Measurements from ENCODE around the gene ANKH.

DNA sequence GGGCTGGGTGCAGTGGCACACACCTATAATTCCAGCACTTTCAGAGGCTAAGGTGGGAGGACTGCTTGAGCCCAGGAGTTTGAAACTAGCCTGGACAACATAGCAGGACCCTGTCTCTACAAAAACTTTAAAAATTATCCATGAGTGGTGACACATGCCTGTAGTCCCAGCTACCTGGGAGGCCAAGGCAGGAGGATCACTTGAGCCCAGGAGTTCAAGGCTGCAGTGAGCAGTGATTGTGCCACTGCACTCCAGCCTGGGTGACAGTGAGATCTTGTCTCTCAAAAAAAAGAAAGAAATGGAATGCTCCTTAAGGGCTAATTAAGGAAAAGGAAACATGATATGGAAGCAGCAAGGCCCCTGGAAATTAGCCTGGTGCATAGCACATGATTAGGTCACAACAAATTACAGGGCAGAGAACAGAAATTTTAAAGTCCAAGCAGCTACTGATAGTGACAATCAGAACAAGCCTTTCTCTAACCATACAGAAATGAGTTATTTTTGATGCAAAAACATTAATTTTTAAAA lies 19.5 kb downstream of the ANKH start:
- TF ChIP-seq, protein P1, sequence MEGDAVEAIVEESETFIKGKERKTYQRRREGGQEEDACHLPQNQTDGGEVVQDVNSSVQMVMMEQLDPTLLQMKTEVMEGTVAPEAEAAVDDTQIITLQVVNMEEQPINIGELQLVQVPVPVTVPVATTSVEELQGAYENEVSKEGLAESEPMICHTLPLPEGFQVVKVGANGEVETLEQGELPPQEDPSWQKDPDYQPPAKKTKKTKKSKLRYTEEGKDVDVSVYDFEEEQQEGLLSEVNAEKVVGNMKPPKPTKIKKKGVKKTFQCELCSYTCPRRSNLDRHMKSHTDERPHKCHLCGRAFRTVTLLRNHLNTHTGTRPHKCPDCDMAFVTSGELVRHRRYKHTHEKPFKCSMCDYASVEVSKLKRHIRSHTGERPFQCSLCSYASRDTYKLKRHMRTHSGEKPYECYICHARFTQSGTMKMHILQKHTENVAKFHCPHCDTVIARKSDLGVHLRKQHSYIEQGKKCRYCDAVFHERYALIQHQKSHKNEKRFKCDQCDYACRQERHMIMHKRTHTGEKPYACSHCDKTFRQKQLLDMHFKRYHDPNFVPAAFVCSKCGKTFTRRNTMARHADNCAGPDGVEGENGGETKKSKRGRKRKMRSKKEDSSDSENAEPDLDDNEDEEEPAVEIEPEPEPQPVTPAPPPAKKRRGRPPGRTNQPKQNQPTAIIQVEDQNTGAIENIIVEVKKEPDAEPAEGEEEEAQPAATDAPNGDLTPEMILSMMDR (conservative IDR thresholded peaks at IDR 0.05; ENCODE audit: low read length), result no peak
- no peak for TF ChIP-seq EZH2phosphoT487 (IDR thresholded peaks at IDR 0.05; ENCODE audit: borderline replicate concordance)
